Activated B cell treated with CpG ODN at 0.5 μM for 24 hours (primary cell): ENCODE measurements around the gene TOLLIP. TPM values are rescaled to one million over a fixed set of nuclear protein-coding genes. Genes with fewer than 3 reads are reported as not detected.

Experiments used
- ATAC-seq: fragments of 200-7000 bp; cut with Tn5 transposase; one replicate; pipeline ENCODE4 v1.10.0; 2021; ENCODE audit warnings: low read depth, mild to moderate bottlenecking, moderate library complexity
- CTCF ChIA-PET: fragments of 350-600 bp; sonication (Branson Sonifier 250); formaldehyde crosslinking; loops from one replicate; lab custom pipeline; 2021; ENCODE audit warnings: antibody characterized with exemption; lab: Charles Lee
- POLR2A ChIA-PET: fragments of 350-600 bp; sonication (Branson Sonifier 250); formaldehyde crosslinking; loops from one replicate; lab custom pipeline; 2021; ENCODE audit warnings: antibody characterized with exemption; lab: Charles Lee
- DNase-seq: peaks from one replicate; pipeline ENCODE4 v3.0.0; 2022
- H3K27ac Mint-ChIP-seq: one replicate; pipeline ENCODE4 v1.8.0; 2020; ENCODE audit warnings: mixed read lengths
- H3K27me3 Mint-ChIP-seq: one replicate; pipeline ENCODE4 v1.8.0; 2021; ENCODE audit warnings: mixed read lengths
- H3K36me3 Mint-ChIP-seq: one replicate; pipeline ENCODE4 v1.8.0; 2021; ENCODE audit warnings: low read depth, mixed read lengths
- H3K4me1 Mint-ChIP-seq: one replicate; pipeline ENCODE4 v1.8.0; 2021; ENCODE audit warnings: mixed read lengths
- H3K4me3 Mint-ChIP-seq: one replicate; pipeline ENCODE4 v1.8.0; 2020; ENCODE audit warnings: mild to moderate bottlenecking, mixed read lengths
- H3K9me3 Mint-ChIP-seq: one replicate; pipeline ENCODE4 v1.8.0; 2020; ENCODE audit warnings: mixed read lengths
- CTCF ChIP-seq: fragments of 200-600 bp; IDR thresholded peaks from one replicate; pipeline ENCODE4 v1.8.0; 2022; ENCODE audit warnings: antibody characterized with exemption, mild to moderate bottlenecking
- intact Hi-C: fragments of 100-400 bp; cut with micrococcal nuclease; formaldehyde crosslinking; loops from one replicate; pipeline ENCODE4 v1.15.1; 2024
- total RNA-seq: library from RNA; stranded (reverse); gene quantifications from 2 replicates; pipeline ENCODE4 v1.2.3, GENCODE V29; 2022

The TOLLIP gene
- total RNA-seq, 1 donor from 2014 or later = 46.4 TPM

GRCh38 chr11:1298695-1299492 lies 10.5 kb downstream of the TOLLIP start:
- Mint-ChIP-seq H3K4me3 (no peak overlapping the region), H3K36me3 (peaks cover 37% of the 10 kb centered on the region), H3K27me3 (no peaks in the 10 kb centered on the region), H3K4me1 (peaks cover 7% of the 10 kb centered on the region), H3K9me3 (no peaks in the 10 kb centered on the region), H3K27ac (no peak overlapping the region)
- peak; percentile 9 for DNase-seq
- intact Hi-C loops = no loop called here
- TF ChIP-seq CTCF = no peak
- ChIA-PET POLR2A (no interaction called here), CTCF (no interaction called here)
- no peak for ATAC-seq

GRCh38 chr11:1297576-1298473 lies 11.6 kb downstream of the TOLLIP start:
- no peak overlapping the region for H3K4me3 Mint-ChIP-seq
- ATAC-seq (no peak), DNase-seq (peak; percentile 14)
- peaks cover under 1% of the 10 kb centered on the region for H3K4me1 Mint-ChIP-seq
- intact Hi-C loops = no loop called here
- CTCF ChIA-PET = no interaction called here
- no peak for TF ChIP-seq CTCF
- POLR2A ChIA-PET = no interaction called here
- no peaks in the 10 kb centered on the region for H3K27me3 Mint-ChIP-seq
- H3K27ac Mint-ChIP-seq = no peak overlapping the region
- peaks cover 39% of the 10 kb centered on the region for H3K36me3 Mint-ChIP-seq
- H3K9me3 Mint-ChIP-seq = no peaks in the 10 kb centered on the region

- H3K27ac Mint-ChIP-seq = no peak overlapping the region
- intact Hi-C loops = no loop called here
- CTCF ChIA-PET = no interaction called here
- peak; percentile 6 for DNase-seq
- peaks cover 44% of the 10 kb centered on the region for H3K36me3 Mint-ChIP-seq
- TF ChIP-seq CTCF = no peak
- H3K4me1 Mint-ChIP-seq = no peaks in the 10 kb centered on the region
- ATAC-seq = no peak
- no peak overlapping the region for H3K4me3 Mint-ChIP-seq
- H3K9me3 Mint-ChIP-seq = no peaks in the 10 kb centered on the region
- POLR2A ChIA-PET = no interaction called here
- no peaks in the 10 kb centered on the region for H3K27me3 Mint-ChIP-seq
Observed at GRCh38 chr11:1297011-1297575, 12.3 kb downstream of the TOLLIP start.

GRCh38 chr11:1296287-1296686 lies 13.1 kb downstream of the TOLLIP start:
- peak; percentile 4 for DNase-seq
- no peak overlapping the region for H3K27ac Mint-ChIP-seq
- ChIA-PET CTCF (no interaction called here), POLR2A (no interaction called here)
- no peaks in the 10 kb centered on the region for H3K9me3 Mint-ChIP-seq
- intact Hi-C loops = no loop called here
- no peak for TF ChIP-seq CTCF
- ATAC-seq = no peak
- H3K27me3 Mint-ChIP-seq = no peaks in the 10 kb centered on the region
- no peak overlapping the region for H3K4me3 Mint-ChIP-seq
- peaks cover 48% of the 10 kb centered on the region for H3K36me3 Mint-ChIP-seq
- H3K4me1 Mint-ChIP-seq = no peaks in the 10 kb centered on the region

GRCh38 chr11:1295591-1295990 lies 13.8 kb downstream of the TOLLIP start:
- TF ChIP-seq CTCF = no peak
- Mint-ChIP-seq H3K9me3 (no peaks in the 10 kb centered on the region), H3K27ac (no peak overlapping the region), H3K36me3 (peaks cover 51% of the 10 kb centered on the region), H3K27me3 (no peaks in the 10 kb centered on the region), H3K4me3 (no peak overlapping the region), H3K4me1 (no peaks in the 10 kb centered on the region)
- ATAC-seq = no peak
- intact Hi-C loops = no loop called here
- ChIA-PET CTCF (no interaction called here), POLR2A (no interaction called here)
- no peak for DNase-seq
